ENCODE results near the gene NIT1.

The NIT1 gene

DNA sequence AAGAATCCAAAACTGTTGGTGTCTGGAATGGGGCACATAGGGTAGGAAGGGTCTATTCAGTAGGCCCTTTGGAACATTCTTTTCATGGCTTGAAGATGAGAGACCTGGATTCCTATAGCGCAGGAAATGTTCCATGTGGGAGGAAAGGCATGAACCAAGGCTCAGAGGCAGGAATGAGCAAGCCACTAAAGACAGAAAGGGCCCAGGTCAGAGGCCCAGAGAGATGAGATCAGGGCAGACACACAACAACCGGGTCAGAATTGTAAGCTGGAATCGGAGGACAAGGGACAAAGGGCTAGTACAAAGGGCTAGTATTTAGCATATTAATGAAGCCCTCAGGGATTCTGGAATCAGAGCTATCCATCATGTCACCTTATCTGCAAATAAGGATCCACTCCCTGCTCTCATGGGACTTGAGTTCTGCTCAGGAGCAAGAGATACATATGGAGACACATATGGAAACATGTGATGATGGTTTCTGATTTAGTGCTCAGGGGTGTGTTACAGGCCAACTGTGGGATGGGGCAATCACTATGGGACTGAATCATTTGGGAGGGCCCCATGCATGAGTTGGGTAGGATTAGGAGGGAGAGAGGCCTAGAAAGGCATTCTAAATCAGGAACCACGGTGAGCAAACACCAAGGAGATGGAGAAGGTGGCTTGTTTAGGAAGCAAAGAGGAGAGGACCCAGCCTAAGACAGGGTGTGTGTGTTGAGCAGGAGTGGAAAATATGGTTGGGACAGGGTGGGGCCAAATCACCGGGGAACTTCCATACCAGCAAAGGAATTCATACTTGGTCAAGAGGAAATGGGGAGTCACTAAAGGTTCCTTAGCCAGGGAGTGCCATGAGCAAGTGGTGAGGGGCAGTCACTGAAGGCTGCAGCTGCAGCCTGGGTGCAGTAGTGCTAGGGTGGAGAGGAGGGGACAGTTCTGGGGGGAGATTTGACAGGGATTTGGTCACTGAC, 37.2 kb upstream of the NIT1 start:
- H3K27me3 Mint-ChIP-seq = peaks cover 2% of the 10 kb centered on the region
- H3K27ac Mint-ChIP-seq = no peak overlapping the region
- H3K36me3 Mint-ChIP-seq = no peaks in the 10 kb centered on the region
- ATAC-seq = no peak
- H3K9me3 Mint-ChIP-seq = no peaks in the 10 kb centered on the region
- no peaks in the 10 kb centered on the region for H3K4me1 Mint-ChIP-seq
- no peak overlapping the region for H3K4me3 Mint-ChIP-seq

- no peaks in the 10 kb centered on the region for H3K9me3 Mint-ChIP-seq
Measured at GRCh38 chr1:161081519-161081918, 36.4 kb upstream of the NIT1 start.

GRCh38 chr1:161082483-161082882, 35.4 kb upstream of the NIT1 start:
- Mint-ChIP-seq H3K9me3 (no peaks in the 10 kb centered on the region), H3K36me3 (no peaks in the 10 kb centered on the region), H3K27ac (no peak overlapping the region), H3K4me1 (no peaks in the 10 kb centered on the region), H3K4me3 (no peak overlapping the region), H3K27me3 (peaks cover 10% of the 10 kb centered on the region)
- ATAC-seq = no peak

More at GRCh38 chr1:161081519-161081918, 36.4 kb upstream of the NIT1 start:
- no peak for ATAC-seq
- Mint-ChIP-seq H3K36me3 (no peaks in the 10 kb centered on the region), H3K4me3 (no peak overlapping the region), H3K27me3 (peaks cover 10% of the 10 kb centered on the region), H3K4me1 (no peaks in the 10 kb centered on the region), H3K27ac (no peak overlapping the region)

DNA sequence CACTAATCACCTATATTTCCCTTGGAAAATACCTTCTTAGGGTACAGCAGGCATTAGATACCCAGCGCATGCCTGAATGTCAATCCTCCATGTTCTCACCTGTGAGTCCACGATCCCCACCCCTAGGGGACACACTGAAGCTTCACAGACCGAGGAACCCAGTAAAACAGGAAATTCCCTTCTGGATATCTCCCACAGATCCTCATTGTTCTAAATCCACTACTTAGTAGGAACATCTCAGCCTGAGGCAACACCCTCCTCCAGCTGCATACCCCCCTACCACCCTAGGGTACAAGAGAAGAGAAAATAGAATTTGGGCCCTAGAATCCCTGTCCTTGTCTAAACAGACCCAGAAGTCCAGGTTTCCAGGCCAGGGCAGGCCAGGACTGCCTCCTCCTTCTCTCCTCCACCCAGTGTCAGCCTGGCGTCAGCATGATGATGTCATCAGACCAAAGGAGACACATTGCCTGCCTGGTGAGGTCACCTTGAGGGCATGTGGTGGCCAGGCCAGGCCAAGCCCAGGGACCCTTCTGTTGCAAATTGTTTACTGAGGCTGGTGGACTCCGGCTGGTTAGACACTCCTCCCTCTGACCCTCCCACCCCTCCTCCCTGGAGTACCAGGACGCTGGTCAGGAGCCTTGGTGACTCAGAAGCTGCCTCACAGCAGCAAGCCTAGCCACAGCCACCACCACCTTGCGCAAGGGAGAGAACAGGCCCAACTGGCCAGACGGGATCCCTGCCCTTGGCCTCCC, 34.7 kb upstream of the NIT1 start:
- Mint-ChIP-seq H3K27ac (no peak overlapping the region), H3K27me3 (peaks cover 10% of the 10 kb centered on the region), H3K36me3 (no peaks in the 10 kb centered on the region), H3K4me1 (no peaks in the 10 kb centered on the region), H3K4me3 (no peak overlapping the region), H3K9me3 (no peaks in the 10 kb centered on the region)
- no peak for ATAC-seq

- no peak for ATAC-seq
- no peaks in the 10 kb centered on the region for H3K9me3 Mint-ChIP-seq
- H3K27me3 Mint-ChIP-seq = peaks cover 10% of the 10 kb centered on the region
- H3K4me1 Mint-ChIP-seq = no peaks in the 10 kb centered on the region
- H3K4me3 Mint-ChIP-seq = no peak overlapping the region
- H3K36me3 Mint-ChIP-seq = no peaks in the 10 kb centered on the region
- H3K27ac Mint-ChIP-seq = no peak overlapping the region
Measured at GRCh38 chr1:161083748-161084596, 33.9 kb upstream of the NIT1 start.

DNA sequence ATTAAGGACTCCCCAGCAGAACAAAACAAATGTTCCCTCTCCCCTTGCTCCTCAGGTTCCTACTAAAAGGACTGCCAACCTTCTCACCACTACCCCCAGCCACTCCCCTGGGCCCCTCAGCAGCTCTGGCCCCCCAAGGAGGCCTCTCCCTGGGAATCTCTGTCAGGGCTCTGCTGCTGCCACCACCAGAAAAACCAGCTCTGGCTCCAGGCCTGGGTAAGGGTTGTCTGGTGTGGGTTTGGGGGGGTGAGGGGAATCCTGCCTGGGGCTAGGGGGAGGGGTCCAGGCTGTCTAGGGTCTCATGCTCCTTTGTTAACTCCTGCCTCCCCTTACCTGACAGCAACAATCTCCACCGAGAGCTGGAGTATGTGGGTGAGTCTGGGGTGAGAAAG, 33.3 kb upstream of the NIT1 start:
- Mint-ChIP-seq H3K36me3 (no peaks in the 10 kb centered on the region), H3K27me3 (peaks cover 10% of the 10 kb centered on the region), H3K4me1 (no peaks in the 10 kb centered on the region), H3K4me3 (no peak overlapping the region), H3K27ac (no peak overlapping the region), H3K9me3 (no peaks in the 10 kb centered on the region)
- ATAC-seq = no peak

GRCh38 chr1:161085165-161085564, 32.7 kb upstream of the NIT1 start:
- H3K36me3 Mint-ChIP-seq = no peaks in the 10 kb centered on the region
- H3K27ac Mint-ChIP-seq = no peak overlapping the region
- no peaks in the 10 kb centered on the region for H3K9me3 Mint-ChIP-seq
- no peak for ATAC-seq
- peaks cover 10% of the 10 kb centered on the region for H3K27me3 Mint-ChIP-seq
- H3K4me1 Mint-ChIP-seq = no peaks in the 10 kb centered on the region
- H3K4me3 Mint-ChIP-seq = no peak overlapping the region

DNA sequence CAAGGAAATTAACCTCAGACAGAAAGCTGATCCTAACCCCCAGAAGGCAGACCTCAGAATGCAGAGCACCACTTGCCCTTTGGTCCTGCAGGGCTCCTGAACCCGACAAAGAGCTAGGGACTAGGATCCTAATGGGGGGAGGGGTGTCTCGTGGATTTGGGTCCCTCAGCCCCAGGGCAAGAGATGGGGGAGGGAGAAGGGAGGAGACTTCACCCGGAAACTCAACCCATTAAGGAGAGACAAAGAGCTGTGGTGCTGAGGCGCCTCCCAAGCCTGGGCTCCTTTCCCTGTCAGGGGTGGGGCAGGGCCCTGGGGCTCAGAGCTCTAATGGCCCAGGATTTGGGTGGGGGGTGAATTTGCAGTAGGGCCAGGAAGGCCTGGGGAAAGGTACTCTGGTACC, 31.4 kb upstream of the NIT1 start:
- ATAC-seq = peak; percentile 7
- Mint-ChIP-seq H3K27me3 (peaks cover 10% of the 10 kb centered on the region), H3K36me3 (no peaks in the 10 kb centered on the region), H3K9me3 (no peaks in the 10 kb centered on the region), H3K4me1 (no peaks in the 10 kb centered on the region), H3K4me3 (no peak overlapping the region), H3K27ac (no peak overlapping the region)

DNA sequence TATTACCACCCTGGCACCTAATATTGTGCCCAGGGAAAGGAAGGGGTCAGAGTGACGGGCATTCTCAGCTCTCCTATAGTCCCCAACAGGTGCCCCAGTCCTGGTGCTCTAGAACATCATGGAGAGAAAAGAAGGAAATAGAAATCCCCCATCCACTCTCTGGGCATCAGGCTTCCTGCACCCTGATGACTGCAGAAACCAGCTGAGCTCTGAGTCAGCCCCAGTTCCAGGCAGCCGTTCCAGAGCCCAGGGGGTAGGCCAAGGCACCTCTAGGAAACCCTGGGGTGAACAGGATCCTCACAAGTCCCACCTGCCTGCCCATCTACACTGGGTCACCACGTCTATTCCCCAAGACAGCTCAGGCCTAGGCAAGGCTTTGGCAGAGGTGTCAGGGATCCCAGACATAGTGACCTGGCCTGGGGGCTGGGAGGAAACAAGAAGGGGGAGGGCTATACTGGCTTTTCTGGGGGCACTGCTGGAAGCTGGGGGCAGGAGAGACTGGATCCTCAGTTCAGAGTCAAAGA, 29.3 kb upstream of the NIT1 start:
- Mint-ChIP-seq H3K27me3 (peaks cover 10% of the 10 kb centered on the region), H3K4me3 (no peak overlapping the region), H3K27ac (no peak overlapping the region), H3K9me3 (no peaks in the 10 kb centered on the region), H3K36me3 (no peaks in the 10 kb centered on the region), H3K4me1 (peaks cover 8% of the 10 kb centered on the region)
- ATAC-seq = no peak

DNA sequence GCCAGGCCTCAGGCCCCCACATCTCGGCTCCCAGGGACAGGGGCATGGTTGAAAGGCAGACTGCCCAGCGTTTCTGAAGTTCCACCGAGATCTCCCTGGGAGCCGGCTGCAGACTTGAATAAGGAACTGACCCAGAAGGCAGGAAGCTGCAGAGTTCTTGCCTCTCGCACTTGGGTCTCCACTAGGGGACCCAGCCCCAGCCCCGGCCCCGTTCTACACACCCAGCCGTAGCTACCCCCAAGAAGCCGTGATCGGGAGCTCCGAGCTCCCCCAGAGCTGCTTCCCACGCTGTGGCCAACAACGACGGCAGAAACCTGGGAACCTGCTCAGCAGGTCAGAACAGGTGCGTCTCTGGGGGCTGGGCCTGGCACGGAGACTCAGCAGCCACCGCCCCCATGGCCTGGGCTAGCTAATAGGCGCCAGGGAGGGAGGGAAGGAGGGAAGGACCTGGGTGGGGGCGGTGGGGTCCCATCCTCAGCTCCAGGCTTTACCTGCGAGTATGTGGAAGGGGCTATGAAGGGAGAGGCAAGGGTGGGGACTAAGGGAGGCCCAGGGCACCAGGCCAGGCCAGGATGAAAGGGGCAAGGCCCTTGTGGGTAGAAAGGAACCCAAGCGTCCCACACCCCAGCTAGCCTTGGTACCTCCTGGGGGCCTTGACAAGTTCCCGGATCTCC, 28.5 kb upstream of the NIT1 start, which contains the start of gene NECTIN4:
TSS of gene NECTIN4 (minus strand) at position 308 of the 674 bp plus-strand sequence. CDS start at position 46, 262 bp downstream.
- no peaks in the 10 kb centered on the region for H3K36me3 Mint-ChIP-seq
- H3K4me3 Mint-ChIP-seq = no peak within 1 kb of the TSS
- peaks cover 8% of the 10 kb centered on the region for H3K4me1 Mint-ChIP-seq

GRCh38 chr1:161089938-161090337, 28.0 kb upstream of the NIT1 start:
- Mint-ChIP-seq H3K4me1 (peaks cover 11% of the 10 kb centered on the region), H3K9me3 (no peaks in the 10 kb centered on the region), H3K36me3 (no peaks in the 10 kb centered on the region), H3K27me3 (peaks cover 10% of the 10 kb centered on the region), H3K27ac (no peak overlapping the region), H3K4me3 (no peak overlapping the region)
- no peak for ATAC-seq

More for the DNA sequence above, 28.5 kb upstream of the NIT1 start, which contains the start of gene NECTIN4:
- H3K27ac Mint-ChIP-seq = no peak within 1 kb of the TSS
- H3K9me3 Mint-ChIP-seq = no peaks in the 10 kb centered on the region
- peaks cover 10% of the 10 kb centered on the region for H3K27me3 Mint-ChIP-seq
- no peak for ATAC-seq

- Mint-ChIP-seq H3K27me3 (peaks cover 8% of the 10 kb centered on the region), H3K9me3 (no peaks in the 10 kb centered on the region), H3K4me3 (no peak overlapping the region), H3K36me3 (no peaks in the 10 kb centered on the region), H3K27ac (no peak overlapping the region), H3K4me1 (peaks cover 18% of the 10 kb centered on the region)
- ATAC-seq = no peak
Measured at GRCh38 chr1:161090617-161091016, 27.3 kb upstream of the NIT1 start.

GRCh38 chr1:161091093-161091492, 26.8 kb upstream of the NIT1 start:
- Mint-ChIP-seq H3K27ac (no peak overlapping the region), H3K27me3 (peaks cover 4% of the 10 kb centered on the region), H3K4me3 (no peak overlapping the region), H3K36me3 (no peaks in the 10 kb centered on the region), H3K4me1 (peaks cover 22% of the 10 kb centered on the region), H3K9me3 (no peaks in the 10 kb centered on the region)
- ATAC-seq = no peak

DNA sequence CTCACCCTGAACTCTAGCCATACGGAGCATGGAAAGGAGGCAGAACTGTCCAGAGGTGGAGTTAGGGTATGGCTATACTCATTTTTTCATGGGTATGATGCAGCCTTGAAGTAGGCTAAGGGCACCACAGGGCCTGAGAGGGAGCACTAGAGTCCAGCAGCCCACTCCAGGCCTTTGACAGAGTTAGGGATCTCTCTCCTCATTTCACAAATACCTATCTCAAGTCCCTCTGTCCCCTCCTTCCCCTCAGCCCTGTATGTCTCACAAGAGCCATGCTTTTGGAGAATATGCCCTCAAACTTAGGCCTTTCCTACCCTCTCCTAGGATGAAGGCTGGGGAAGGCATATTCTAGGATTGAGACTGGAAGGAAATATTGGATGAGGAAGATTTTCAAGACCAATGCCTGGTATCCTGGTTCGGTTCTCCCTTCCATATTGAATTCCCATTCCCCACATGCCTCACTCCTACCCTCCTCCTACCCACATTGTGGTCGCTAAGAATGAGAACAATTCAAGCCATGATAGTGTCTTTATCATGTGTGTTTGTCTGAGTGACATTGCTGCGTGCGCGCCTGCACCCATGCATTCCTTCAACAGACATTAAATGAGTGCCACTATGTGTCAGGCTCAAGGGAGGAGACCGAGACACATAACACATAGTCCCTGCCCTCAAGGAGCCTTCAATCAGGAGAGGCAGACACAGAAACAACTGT, 26.0 kb upstream of the NIT1 start:
- H3K27ac Mint-ChIP-seq = no peak overlapping the region
- ATAC-seq = no peak
- no peaks in the 10 kb centered on the region for H3K36me3 Mint-ChIP-seq
- H3K27me3 Mint-ChIP-seq = no peaks in the 10 kb centered on the region
- peaks cover 31% of the 10 kb centered on the region for H3K4me1 Mint-ChIP-seq
- no peak overlapping the region for H3K4me3 Mint-ChIP-seq
- no peaks in the 10 kb centered on the region for H3K9me3 Mint-ChIP-seq
